Measurements from ENCODE around the gene CRACR2B. TPM values are rescaled to one million over a fixed set of nuclear protein-coding genes. Genes with fewer than 3 reads are reported as not detected.
A peak's percentile ranks its signal among the peaks of the same experiment; 100 is the strongest.

CRACR2B gene
- total and polyA plus RNA-seq, 2 of the 8 experiments (the other 6 are each of a cell fraction or from before 2014, with no cell fraction given): 18.2 to 26.4 TPM

DNA sequence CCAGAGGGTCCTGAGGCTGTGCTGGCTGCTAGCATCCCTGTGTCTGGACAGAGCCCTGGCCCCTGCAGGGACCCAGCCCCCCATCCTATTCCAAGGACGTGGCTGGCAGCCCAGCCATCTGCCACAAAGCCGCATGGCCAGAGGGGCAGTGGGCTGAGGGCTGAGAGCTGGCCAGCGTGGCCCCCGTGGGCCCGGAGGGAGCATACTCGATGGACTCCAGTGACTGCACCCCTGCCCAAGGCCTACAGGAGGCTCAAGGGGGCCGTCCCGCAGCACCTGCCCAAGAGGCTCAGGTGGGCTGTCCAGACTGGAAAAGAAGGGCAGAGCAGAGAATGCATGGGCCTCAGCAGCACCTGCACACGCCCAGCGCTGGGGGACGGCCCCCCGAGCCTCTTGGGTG lies 28.1 kb downstream of the CRACR2B start:
- Histone ChIP-seq H4K20me1 (replicated peaks in 1 of 2; ENCODE audit: control insufficient read depth in 1 of 2, insufficient read depth in 2 of 2, low read length in 2 of 2) (peaks cover 24 to 60% of the 10 kb centered on the region in 2 experiments), H3K36me3 (ENCODE audit: control insufficient read depth in 2 of 4, insufficient read depth in 4 of 4, low read length in 3 of 4) (no peaks in the 10 kb centered on the region), H2BK5ac (ENCODE audit: low read depth, low read length) (no peak overlapping the region), H3K23me2 (ENCODE audit: low read depth, low read length) (peaks cover 5% of the 10 kb centered on the region; the same call in 1 of the 2 replicates), H2BK12ac (ENCODE audit: low read depth, low read length) (no peak overlapping the region), H3K18ac (ENCODE audit: extremely low read depth, low read length) (no peak overlapping the region), H3K4ac (replicated peaks; ENCODE audit: insufficient read length, low read depth, low read length) (no peak overlapping the region), H3K79me1 (ENCODE audit: low read depth, low read length) (peaks cover 5% of the 10 kb centered on the region), H3K9ac (replicated peaks in 1 of 4; ENCODE audit: extremely low read depth in 1 of 4, low read depth in 3 of 4, low read length in 3 of 4) (no peak overlapping the region), H3K14ac (ENCODE audit: insufficient read length) (no peak overlapping the region), H3K79me2 (ENCODE audit: control insufficient read depth in 1 of 2, insufficient read depth in 2 of 2, low read length in 2 of 2) (no peaks in the 10 kb centered on the region; a peak in 1 of 4 replicates), H3K9me3 (ENCODE audit: insufficient read depth in 2 of 2, low read depth in 1 of 2, low read length in 1 of 2) (no peaks in the 10 kb centered on the region), H3K4me1 (replicated peaks in 1 of 4; ENCODE audit: control insufficient read depth in 3 of 4, insufficient read depth in 4 of 4, low read length in 3 of 4) (peaks cover 0 to 23% (median 17%) of the 10 kb centered on the region in 4 experiments; a peak in 6 of 7 replicates), H2AFZ (ENCODE audit: low read length) (no peak overlapping the region), H2BK120ac (replicated peaks; ENCODE audit: low read depth, low read length) (no peak overlapping the region), H4K8ac (ENCODE audit: extremely low read depth, insufficient read depth, low read length) (no peak overlapping the region), H4K5ac (ENCODE audit: insufficient read length, low read depth, low read length) (no peak overlapping the region), H2AK5ac (ENCODE audit: low read depth, low read length) (no peak overlapping the region), H2BK20ac (ENCODE audit: low read length) (no peak overlapping the region), H3K4me3 (ENCODE audit: extremely low read depth in 1 of 4, insufficient read depth in 2 of 4, low read depth in 3 of 4, low read length in 4 of 4) (no peak overlapping the region), H3K27ac (ENCODE audit: low read depth, low read length) (no peak overlapping the region), H3K27me3 (replicated peaks in 1 of 4; ENCODE audit: control insufficient read depth in 3 of 4, extremely low read depth in 1 of 4, insufficient read depth in 3 of 4, low read length in 3 of 4) (peaks cover 0 to 2% (median under 1%) of the 10 kb centered on the region in 4 experiments; a peak in 3 of 7 replicates), H4K91ac (replicated peaks; ENCODE audit: insufficient read length, low read length) (no peak overlapping the region), H3K4me2 (ENCODE audit: insufficient read depth in 1 of 2, low read depth in 2 of 2, low read length in 2 of 2) (no peak overlapping the region), H2BK15ac (ENCODE audit: low read length) (no peak overlapping the region), H3K23ac (ENCODE audit: insufficient read length) (no peak overlapping the region), H3K56ac (replicated peaks; ENCODE audit: insufficient read length, low read depth, low read length) (no peak overlapping the region)
- ChIA-PET POLR2A (ENCODE audit: partially characterized antibody) (interaction anchor here (0.8 to 13.8 kb wide), 5 partner anchors 12 to 195 kb away, joined by 3 to 234 read pairs (median 4); partner anchors contain the start of genes CD151, POLR2L, RPLP2 and TSPAN4), CTCF (ENCODE audit: partially characterized antibody) (interaction anchor here (1.0 to 10.5 kb wide), 11 partner anchors 9 to 195 kb away, joined by 3 to 74 read pairs (median 4); partner anchors contain the start of gene TSPAN4)
- no peak for FAIRE-seq
- 95% methylated on average over 8 of the region's 12 CpGs; no CpG with 5 or more reads in 1 of the 2 experiments for WGBS, 2 experiments (ENCODE audit: extremely low coverage in 1 of 2, insufficient coverage in 1 of 2, insufficient read length in 1 of 2, insufficient replicate concordance in 2 of 2, low coverage in 1 of 2, low lambda C conversion rate in 2 of 2, missing lambda C conversion rate in 1 of 2)
- DNase-seq (ENCODE audit: low read depth in 1 of 2, low spot score in 2 of 2): peak in 1 of 2 experiments; percentile 53
- TF ChIP-seq KDM1A (IDR thresholded peaks at IDR 0.05; ENCODE audit: borderline replicate concordance, low read length) (no peak), SIRT6 (IDR thresholded peaks at IDR 0.05; ENCODE audit: low read length) (no peak), HDAC6 (IDR thresholded peaks at IDR 0.05; ENCODE audit: low read depth, low read length) (no peak), BRCA1 (IDR thresholded peaks at IDR 0.05; ENCODE audit: low read depth, low read length) (no peak), JUN (IDR thresholded peaks at IDR 0.05; ENCODE audit: low read depth, low read length) (no peak), EZH2 (IDR thresholded peaks at IDR 0.05; ENCODE audit: low read depth, low read length, severe bottlenecking) (no peak), SP1 (IDR thresholded peaks at IDR 0.05; ENCODE audit: low read depth, low read length) (no peak), TCF12 (IDR thresholded peaks at IDR 0.05; ENCODE audit: low read depth, low read length) (no peak), BCL11A (IDR thresholded peaks at IDR 0.05; ENCODE audit: low read depth in 2 of 2, low read length in 2 of 2) (no peak)
- TF ChIP-seq, protein P1, sequence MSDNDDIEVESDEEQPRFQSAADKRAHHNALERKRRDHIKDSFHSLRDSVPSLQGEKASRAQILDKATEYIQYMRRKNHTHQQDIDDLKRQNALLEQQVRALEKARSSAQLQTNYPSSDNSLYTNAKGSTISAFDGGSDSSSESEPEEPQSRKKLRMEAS (IDR thresholded peaks at IDR 0.05): no peak

All from H1 (cell line).